GM18870 (cell line): ENCODE data around the gene KRT6C.
"Not testable (repeated sequence)": the region's sequence is repeated elsewhere in the genome, so short reads cannot be mapped to it uniquely, and the experiment has no call there.

ENCODE experiments used
- ATAC-seq: cut with Tn5 transposase; IDR thresholded peaks from one replicate; pipeline ENCODE4 v1.9.1; 2021; ENCODE audit warnings: moderate library complexity; ENCODE audit not compliant: unreplicated experiment

The KRT6C gene

DNA sequence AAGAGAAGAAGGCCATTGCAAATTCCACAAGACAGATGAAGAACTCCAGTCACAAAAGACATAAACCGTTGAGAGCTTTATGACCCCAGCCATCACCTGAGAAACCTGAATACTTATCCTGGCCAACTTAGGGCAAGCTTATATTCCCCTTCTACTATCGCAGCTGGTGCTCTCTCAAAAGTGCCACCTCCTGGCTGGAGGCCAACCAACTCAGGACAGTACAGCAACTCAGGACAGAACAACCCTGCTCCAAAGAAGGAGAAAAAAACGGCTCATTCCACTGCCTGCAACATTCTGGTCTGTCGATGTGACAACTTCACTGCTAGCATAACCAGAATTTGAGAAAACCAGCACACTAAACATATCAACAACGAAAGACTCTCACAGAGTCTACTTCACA is 11.9 kb downstream of the KRT6C start:
- ATAC-seq: no peak

DNA sequence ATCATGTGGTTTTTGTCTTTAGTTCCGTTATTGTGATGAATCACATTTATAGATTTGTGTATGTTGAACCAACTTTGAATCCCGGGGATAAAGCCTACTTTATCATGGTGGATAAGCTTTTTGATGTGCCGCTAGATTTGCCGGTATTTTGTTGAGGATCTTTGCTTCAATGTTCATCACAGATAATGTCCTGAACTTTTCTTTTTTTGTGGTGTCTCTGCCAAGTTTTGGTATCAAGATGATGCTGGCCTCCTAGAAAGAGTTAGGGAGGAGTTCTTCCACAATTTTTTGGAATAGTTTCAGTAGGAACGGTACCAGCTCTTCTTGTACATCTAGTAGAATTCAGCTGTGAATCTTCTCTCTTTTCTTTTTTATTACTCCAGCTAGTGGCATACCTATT is 14.7 kb downstream of the KRT6C start:
- no peak for ATAC-seq

DNA sequence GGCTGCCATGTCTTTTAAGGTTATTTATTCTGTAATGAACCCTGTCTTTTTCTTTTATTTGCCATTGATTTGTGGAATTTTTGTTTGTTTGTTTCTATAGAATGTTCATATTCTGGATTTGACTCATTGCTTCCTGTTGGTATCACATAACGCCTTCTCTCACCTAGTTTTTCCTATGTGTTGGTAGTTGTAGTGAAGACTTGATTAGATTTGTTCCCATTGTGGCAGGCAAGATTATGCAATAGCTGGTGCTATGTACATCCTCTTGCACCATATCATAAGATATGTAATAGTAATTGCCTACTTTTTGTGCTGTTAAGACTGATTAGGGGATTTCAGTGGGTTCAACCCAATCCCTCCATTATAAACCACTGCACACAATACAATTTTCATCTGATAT is 17.8 kb downstream of the KRT6C start:
- ATAC-seq: no peak

- ATAC-seq: no peak
Observed at GRCh38 chr12:52454411-52455201, 19.0 kb downstream of the KRT6C start.

DNA sequence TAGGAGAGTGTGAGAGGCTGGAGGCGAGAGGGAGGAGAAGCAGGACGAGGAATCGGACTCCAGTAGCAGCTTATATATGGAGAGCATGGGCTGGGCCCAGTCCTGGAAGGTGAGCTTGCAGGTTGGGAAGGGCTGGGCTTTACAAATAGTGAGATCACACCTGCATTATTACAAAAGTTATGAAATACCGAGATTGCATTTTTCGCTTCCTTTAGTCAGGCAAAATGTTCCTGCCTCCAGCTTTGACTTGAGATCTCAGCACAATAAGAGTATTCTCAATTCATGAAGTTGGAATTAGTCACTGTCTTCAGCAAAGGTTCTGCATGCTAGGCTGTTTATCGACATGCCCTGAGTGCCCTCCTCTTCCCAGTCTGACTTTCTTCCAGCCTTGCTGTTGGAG is 21.5 kb downstream of the KRT6C start, which contains the start of gene KRT6B:
Gene KRT6B (minus strand): TSS at position 46 of the 400 bp plus-strand sequence. CDS start 68 bp downstream, outside the sequence.
- no peak for ATAC-seq

DNA sequence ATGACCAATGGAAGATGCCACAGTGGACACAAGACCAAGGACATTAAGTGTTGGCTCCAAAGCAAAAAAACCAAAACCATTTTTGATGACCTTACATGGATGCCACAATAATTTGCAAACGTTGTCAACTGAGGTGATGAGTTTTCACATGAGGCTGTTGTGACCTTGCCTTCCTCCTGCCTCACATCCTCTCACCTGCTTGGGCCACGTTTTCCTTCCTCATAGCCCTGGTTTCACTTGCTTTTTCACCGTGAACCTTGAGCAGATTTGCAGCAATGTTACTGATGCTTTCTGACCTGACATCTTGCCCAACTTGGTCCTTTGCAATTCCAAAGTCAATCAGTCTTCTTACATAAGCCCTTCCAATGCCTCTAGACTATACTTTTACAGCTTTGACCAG is 25.4 kb downstream of the KRT6C start:
- no peak for ATAC-seq

DNA sequence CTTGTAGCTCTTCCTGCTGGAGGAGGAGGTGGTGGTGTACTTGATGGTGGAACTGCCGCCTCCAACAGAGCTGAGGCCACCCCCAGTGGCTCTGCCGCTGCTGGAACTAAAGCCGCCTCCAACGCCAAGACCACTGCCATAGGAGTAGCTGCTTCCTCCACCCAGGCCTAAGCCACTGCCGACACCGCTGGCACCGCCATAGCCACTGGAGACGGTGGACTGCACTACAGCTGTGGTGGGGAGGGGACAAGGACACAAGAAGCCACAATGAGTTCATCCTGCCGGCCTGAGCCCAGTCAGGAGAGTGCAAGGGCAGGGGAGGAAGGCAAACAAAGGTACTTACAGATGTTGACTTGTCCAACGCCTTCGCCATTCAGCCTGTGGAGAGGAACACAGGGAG is 26.4 kb downstream of the KRT6C start:
- not testable (repeated sequence) for ATAC-seq

GRCh38 chr12:52446367-52447045 is 27.1 kb downstream of the KRT6C start:
- no peak for ATAC-seq

DNA sequence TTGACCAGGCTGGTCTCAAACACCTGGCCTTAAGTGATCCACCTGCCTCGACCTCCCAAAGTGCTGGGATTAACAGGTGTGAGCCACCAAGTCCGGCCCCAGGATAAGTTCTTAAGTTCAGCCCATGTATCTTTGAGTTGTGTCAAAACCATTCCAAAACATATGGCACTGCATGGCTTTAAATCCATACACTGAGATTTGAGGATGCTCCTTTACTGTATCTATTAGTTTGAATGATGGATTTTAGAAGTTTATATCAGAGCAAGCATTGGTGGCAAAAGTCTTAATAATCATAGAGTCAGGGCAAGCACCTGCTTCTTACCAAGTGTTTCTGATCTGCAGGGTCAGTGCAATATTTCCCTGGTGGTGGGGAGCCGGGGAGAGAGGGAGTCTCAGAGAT is 27.7 kb downstream of the KRT6C start:
- ATAC-seq: no peak

- ATAC-seq: no peak
Observed at GRCh38 chr12:52444647-52445595, 28.7 kb downstream of the KRT6C start.

- no peak for ATAC-seq
Observed at GRCh38 chr12:52443966-52444365, 29.6 kb downstream of the KRT6C start.

GRCh38 chr12:52442600-52443061 is 31.0 kb downstream of the KRT6C start:
- ATAC-seq: no peak

- no peak for ATAC-seq
Observed at GRCh38 chr12:52441320-52441911, 32.2 kb downstream of the KRT6C start.

DNA sequence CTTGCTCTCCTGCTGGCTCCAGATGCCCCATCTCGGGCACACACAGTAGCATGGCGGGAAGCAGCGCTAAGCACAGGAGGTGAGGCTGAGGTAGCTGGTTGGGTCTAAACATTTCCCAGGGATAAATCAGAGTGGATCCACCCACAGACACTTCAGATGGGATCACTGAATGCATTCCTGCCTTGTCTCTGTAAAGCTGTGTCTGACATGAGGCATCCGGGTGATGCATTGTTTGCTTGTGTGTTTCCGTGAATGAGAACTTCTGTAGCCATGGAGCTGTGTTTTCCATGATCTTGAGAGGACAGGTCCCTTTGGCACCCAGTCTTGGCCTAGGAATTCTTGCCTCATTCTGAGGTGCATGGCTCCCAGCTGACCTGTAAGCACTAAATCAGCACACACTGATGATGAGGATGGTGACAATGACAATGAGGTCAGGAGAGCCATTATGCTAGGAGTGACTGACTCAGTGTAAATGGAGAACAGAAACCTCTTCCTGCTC is 32.7 kb downstream of the KRT6C start:
- no peak for ATAC-seq

DNA sequence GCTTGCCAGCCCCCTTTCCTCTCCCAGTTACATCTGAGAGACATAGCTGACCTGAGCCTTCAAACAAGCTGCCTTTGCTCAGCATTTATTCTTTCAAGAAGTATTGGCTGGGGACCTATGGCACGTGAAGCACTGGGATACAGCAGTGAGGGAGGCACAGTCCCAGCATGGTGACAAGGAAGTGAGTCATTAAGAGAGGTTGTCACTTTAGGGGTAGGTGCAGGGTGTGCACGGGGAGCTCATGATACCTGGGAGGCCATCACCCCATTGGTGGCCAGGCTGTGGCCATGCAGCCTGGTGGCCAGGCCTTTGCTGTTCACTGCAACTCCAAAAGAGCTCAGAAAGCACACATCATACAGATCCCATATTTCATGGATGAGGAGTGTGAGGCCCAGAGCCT is 33.8 kb downstream of the KRT6C start:
- no peak for ATAC-seq

- no peak for ATAC-seq
Observed at GRCh38 chr12:52439420-52439819, 34.2 kb downstream of the KRT6C start.

- ATAC-seq: no peak
Observed at GRCh38 chr12:52438305-52439301, 35.0 kb downstream of the KRT6C start.

DNA sequence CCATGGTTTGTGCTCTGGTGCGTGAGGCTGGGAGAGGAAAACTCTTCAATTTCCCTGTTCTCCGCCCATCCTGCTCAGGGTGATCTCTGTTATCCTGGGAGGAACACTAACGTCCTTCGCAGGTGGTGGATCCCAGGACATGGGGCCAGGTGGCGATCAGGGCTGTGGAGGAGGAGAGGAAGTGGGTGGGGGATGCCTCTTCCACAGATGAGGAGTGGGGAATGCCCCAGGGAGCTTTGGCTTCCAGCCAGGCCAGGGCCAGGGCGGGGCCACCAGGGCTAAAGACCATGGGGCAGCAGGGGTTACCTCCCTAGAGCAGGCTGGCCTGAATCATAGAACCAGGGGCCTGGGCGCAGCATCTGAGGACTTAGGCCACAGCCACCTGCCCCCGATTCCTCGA is 36.1 kb downstream of the KRT6C start:
- ATAC-seq: no peak

DNA sequence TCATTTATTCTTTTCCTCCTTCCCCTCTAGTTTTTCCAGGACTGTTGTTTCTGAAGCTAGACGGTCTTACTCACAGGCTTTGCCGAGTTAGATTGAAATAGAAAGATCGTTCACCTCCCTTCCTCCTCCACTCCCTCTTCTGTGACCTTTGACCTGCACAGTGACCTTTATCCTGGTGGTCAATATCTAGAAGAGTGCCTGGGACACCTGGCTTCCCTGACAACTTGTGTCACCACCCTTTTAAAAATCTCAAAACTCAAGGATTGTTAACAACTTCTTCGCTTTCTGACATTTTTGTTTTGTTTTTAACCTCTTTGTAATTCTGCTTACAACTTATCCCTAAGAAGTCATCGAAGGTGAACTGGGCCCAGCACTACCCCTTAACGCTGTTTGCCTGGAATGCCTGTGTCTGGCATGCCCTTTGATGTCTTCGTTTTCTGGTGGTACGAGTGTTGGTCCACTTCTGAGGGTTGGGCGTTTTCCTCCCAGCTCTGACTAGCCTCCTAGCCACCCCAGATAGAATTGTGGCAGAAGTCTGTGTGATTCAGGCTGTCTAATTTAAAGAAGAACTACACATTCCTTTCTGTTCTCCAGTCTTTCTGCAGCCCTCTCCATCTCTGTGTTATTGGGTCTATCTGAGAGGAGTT is 36.7 kb downstream of the KRT6C start:
- no peak for ATAC-seq
